Measurements from ENCODE around the gene GIGYF2. TPM values are rescaled to one million over a fixed set of nuclear protein-coding genes. Genes with fewer than 3 reads are reported as not detected.

GIGYF2 gene
- total RNA-seq = 46.4 and 63.9 TPM in 2 replicates

GRCh38 chr2:232697059-232697806 is at the start of gene GIGYF2:
Gene GIGYF2 (plus strand): TSS chr2:232697331. CDS start chr2:232735198, 37,867 bp downstream.
- TF ChIP-seq, protein P1, sequence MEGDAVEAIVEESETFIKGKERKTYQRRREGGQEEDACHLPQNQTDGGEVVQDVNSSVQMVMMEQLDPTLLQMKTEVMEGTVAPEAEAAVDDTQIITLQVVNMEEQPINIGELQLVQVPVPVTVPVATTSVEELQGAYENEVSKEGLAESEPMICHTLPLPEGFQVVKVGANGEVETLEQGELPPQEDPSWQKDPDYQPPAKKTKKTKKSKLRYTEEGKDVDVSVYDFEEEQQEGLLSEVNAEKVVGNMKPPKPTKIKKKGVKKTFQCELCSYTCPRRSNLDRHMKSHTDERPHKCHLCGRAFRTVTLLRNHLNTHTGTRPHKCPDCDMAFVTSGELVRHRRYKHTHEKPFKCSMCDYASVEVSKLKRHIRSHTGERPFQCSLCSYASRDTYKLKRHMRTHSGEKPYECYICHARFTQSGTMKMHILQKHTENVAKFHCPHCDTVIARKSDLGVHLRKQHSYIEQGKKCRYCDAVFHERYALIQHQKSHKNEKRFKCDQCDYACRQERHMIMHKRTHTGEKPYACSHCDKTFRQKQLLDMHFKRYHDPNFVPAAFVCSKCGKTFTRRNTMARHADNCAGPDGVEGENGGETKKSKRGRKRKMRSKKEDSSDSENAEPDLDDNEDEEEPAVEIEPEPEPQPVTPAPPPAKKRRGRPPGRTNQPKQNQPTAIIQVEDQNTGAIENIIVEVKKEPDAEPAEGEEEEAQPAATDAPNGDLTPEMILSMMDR (IDR thresholded peaks at IDR 0.05; ENCODE audit: insufficient read depth, low read depth, low read length) = no peak
- peak within 1 kb of the TSS; percentile 95 for H3K4me3 ChIP-seq (ENCODE audit: low read depth, low read length)
- peak; percentile 96 for DNase-seq (ENCODE audit: low read depth)

DNA sequence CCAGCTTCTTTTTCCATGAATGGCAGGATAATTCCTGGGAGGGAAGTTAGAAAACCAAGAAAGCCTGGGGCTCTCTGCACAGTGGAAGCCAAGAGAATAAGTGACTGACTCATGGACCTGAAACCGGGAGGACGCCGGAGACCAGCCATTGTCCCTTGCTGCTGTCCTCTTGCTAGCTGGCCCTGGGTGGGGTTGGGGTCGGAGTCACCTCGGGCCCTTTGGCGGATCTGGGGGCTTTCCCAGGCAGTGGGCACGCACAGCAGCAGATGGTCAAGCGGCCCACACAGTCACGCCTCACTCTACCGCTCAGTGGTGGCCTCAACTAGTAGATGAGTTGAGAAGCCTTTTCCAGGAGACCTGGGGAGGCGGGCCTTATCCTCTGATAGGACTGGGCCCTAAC is 48.1 kb upstream of the GIGYF2 start:
- TF ChIP-seq, protein P1 (IDR thresholded peaks at IDR 0.05; ENCODE audit: insufficient read depth, low read depth, low read length) = no peak
- DNase-seq (ENCODE audit: low read depth) = no peak
- no peak overlapping the region for H3K4me3 ChIP-seq (ENCODE audit: low read depth, low read length)

DNA sequence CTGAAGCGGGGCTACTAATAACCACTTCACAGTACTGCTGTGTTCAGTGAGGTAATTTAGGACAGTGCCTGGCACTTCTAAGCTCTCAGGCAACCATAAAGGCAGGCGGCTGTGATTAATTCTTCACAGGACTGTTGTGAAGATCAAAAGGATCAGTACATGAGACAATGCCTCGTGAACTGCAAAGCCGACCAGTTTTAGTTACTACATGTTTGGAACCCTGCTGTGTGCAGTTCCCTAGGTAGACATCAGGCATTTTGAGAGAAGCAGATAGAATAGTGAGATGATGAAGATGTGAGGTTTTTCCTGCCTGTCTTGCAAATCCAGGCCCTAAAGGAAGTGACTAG is 44.7 kb upstream of the GIGYF2 start:
- TF ChIP-seq, protein P1 (IDR thresholded peaks at IDR 0.05; ENCODE audit: insufficient read depth, low read depth, low read length) = no peak
- no peak for DNase-seq (ENCODE audit: low read depth)

GRCh38 chr2:232653441-232653840 is 43.7 kb upstream of the GIGYF2 start:
- TF ChIP-seq, protein P1 (IDR thresholded peaks at IDR 0.05; ENCODE audit: insufficient read depth, low read depth, low read length) = no peak
- no peak for DNase-seq (ENCODE audit: low read depth)
- H3K4me3 ChIP-seq (ENCODE audit: low read depth, low read length) = no peak overlapping the region

More for the DNA sequence above, 44.7 kb upstream of the GIGYF2 start:
- no peak overlapping the region for H3K4me3 ChIP-seq (ENCODE audit: low read depth, low read length)

DNA sequence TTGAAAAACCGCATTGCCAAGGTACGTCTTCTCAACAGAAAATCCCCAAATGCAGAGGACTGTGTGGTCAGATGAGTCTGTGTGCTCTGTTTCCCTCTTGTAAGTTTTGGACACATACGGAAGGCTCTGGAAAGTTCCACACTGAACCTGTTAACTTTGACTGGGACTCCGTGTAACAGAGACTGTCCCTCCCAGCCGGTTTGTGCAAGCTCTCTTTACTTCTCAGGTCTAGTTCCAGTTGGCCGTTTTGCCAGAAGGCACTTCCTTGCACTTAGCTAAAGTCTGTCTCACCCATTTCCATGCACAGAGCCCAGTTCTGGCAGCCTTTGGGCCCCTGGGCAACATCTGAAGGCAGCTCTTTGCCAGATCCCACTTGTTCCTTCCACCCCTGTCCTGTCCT is 41.7 kb upstream of the GIGYF2 start:
- TF ChIP-seq, protein P1 (IDR thresholded peaks at IDR 0.05; ENCODE audit: insufficient read depth, low read depth, low read length) = no peak
- no peak for DNase-seq (ENCODE audit: low read depth)
- no peak overlapping the region for H3K4me3 ChIP-seq (ENCODE audit: low read depth, low read length)

DNA sequence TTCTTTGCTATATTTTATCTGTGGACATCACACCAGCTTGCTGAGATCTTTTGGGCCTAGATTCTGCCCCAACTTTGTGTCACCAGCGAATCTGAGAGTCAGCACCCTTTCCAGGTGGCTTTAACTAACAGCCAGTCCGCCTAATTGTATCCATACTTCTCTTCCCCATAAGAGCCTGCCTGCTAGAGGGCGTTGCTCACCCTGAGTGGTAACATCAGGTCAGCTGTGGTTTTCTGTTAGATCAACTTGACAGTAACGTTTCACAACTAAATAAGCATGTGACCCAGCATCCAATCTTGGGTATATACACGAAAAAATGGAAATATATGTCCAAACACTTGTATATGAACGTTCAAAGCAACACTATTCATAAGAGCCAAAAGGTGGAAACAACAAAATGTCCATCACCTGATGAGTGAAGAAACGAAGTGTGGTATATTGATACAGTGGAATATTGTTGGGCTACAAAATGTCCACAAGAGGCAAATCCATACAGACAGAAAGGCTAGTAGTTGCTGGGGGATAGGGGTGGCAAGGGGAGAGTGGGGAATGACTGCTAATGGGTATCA is 38.8 kb upstream of the GIGYF2 start:
- TF ChIP-seq, protein P1 (IDR thresholded peaks at IDR 0.05; ENCODE audit: insufficient read depth, low read depth, low read length) = no peak
- H3K4me3 ChIP-seq (ENCODE audit: low read depth, low read length) = no peak overlapping the region
- peak; percentile 27 for DNase-seq (ENCODE audit: low read depth)

All from fibroblast of villous mesenchyme (primary cell).